Measurements from ENCODE around the gene CAMSAP3.

- TF ChIP-seq POLR2A (IDR thresholded peaks at IDR 0.05) (no peak), CTCF (IDR thresholded peaks at IDR 0.05) (no peak)
Observed at GRCh38 chr19:7602240-7602934, 6.7 kb downstream of the CAMSAP3 start.
